Measurements from ENCODE around the gene PDILT.

DNA sequence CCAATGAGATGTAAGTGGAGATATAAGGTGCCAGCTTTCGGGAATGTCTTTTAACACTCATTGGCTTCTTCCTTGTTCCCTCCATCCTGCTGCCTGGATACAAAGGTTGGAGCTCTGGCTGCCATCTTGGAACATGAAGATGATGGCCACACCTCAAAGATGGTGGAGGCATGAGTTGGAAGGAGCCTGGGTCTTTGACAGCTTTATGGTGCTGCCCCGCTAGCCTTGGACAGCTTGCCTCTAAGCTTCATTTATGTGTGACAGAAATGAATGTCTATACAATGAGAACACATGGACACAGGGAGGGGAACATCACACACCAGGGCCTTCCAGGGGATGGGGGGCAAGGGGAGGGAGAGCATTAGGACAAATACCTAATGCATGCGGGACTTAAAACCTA is 90.8 kb downstream of the PDILT start:
- TF ChIP-seq ZFX (IDR thresholded peaks at IDR 0.05): no peak
- TF ChIP-seq, protein P1, sequence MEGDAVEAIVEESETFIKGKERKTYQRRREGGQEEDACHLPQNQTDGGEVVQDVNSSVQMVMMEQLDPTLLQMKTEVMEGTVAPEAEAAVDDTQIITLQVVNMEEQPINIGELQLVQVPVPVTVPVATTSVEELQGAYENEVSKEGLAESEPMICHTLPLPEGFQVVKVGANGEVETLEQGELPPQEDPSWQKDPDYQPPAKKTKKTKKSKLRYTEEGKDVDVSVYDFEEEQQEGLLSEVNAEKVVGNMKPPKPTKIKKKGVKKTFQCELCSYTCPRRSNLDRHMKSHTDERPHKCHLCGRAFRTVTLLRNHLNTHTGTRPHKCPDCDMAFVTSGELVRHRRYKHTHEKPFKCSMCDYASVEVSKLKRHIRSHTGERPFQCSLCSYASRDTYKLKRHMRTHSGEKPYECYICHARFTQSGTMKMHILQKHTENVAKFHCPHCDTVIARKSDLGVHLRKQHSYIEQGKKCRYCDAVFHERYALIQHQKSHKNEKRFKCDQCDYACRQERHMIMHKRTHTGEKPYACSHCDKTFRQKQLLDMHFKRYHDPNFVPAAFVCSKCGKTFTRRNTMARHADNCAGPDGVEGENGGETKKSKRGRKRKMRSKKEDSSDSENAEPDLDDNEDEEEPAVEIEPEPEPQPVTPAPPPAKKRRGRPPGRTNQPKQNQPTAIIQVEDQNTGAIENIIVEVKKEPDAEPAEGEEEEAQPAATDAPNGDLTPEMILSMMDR (conservative IDR thresholded peaks at IDR 0.05): no peak
